OCI-LY1 (cell line): ENCODE results near the gene CTNNA3.
A peak's percentile ranks its signal among the peaks of the same experiment; 100 is the strongest.

Experiments
- H2AFZ ChIP-seq: fragments of 200-600 bp; sonication (generic), shearing (Covaris generic); 2 replicates; pipeline ENCODE4 v1.6.0; 2014; ENCODE audit warnings: antibody characterized with exemption, mild to moderate bottlenecking, low read length
- H3F3A ChIP-seq: fragments of 200-600 bp; sonication (generic), shearing (Covaris generic); 2 replicates; pipeline ENCODE4 v1.6.0; 2014; ENCODE audit warnings: mild to moderate bottlenecking, antibody characterized with exemption, low read length, moderate library complexity; ENCODE audit not compliant: insufficient read depth
- H3K27ac ChIP-seq: fragments of 200-600 bp; sonication (generic); 2 replicates; pipeline ENCODE4 v1.5.1; 2014; ENCODE audit warnings: low read length, mixed run types, mild to moderate bottlenecking, low read depth; ENCODE audit not compliant: poor library complexity, severe bottlenecking
- H3K27me3 ChIP-seq: fragments of 200-600 bp; sonication (generic); 2 replicates; pipeline ENCODE4 v1.6.0; 2014; ENCODE audit warnings: antibody characterized with exemption, mild to moderate bottlenecking, low read length, moderate library complexity; ENCODE audit not compliant: insufficient read depth
- H3K36me3 ChIP-seq: fragments of 200-600 bp; sonication (generic); 2 replicates; pipeline ENCODE4 v1.6.1; 2014; ENCODE audit warnings: mild to moderate bottlenecking, antibody characterized with exemption, low read length, moderate library complexity, mixed read lengths; ENCODE audit not compliant: insufficient read depth
- H3K4me1 ChIP-seq: fragments of 200-600 bp; sonication (generic); 2 replicates; pipeline ENCODE4 v1.5.1; 2014; ENCODE audit warnings: mild to moderate bottlenecking, low read length, moderate library complexity; ENCODE audit not compliant: insufficient read depth, severe bottlenecking
- H3K4me2 ChIP-seq: fragments of 200-600 bp; sonication (generic), shearing (Covaris generic); 2 replicates; pipeline ENCODE4 v1.6.1; 2014; ENCODE audit warnings: low read length
- H3K4me3 ChIP-seq: fragments of 200-600 bp; sonication (generic); 2 replicates; pipeline ENCODE4 v1.5.1; 2014; ENCODE audit warnings: low read length, low read depth, mild to moderate bottlenecking, mixed read lengths; ENCODE audit not compliant: poor library complexity, severe bottlenecking
- H3K79me2 ChIP-seq: fragments of 200-600 bp; shearing (Covaris generic); 2 replicates; pipeline ENCODE4 v1.6.1; 2016; ENCODE audit warnings: mixed run types, low read length, mixed read lengths; ENCODE audit not compliant: insufficient read depth
- H3K9ac ChIP-seq: fragments of 200-600 bp; sonication (generic), shearing (Covaris generic); 2 replicates; pipeline ENCODE4 v1.6.1; 2014; ENCODE audit warnings: mild to moderate bottlenecking, low read length, mixed read lengths
- H3K9me2 ChIP-seq: fragments of 200-600 bp; sonication (generic), shearing (Covaris generic); 2 replicates; pipeline ENCODE4 v1.6.1; 2014; ENCODE audit warnings: low read depth, mild to moderate bottlenecking, low read length, mixed read lengths
- H3K9me3 ChIP-seq: fragments of 200-600 bp; shearing (Covaris generic); 2 replicates; pipeline ENCODE4 v1.6.1; 2014; ENCODE audit warnings: low read length, mixed read lengths
- H4K20me1 ChIP-seq: fragments of 200-600 bp; sonication (generic), shearing (Covaris generic); 2 replicates; pipeline ENCODE4 v1.6.0; 2016; ENCODE audit warnings: mild to moderate bottlenecking, low read length; ENCODE audit not compliant: insufficient read depth
- CTCF ChIP-seq: fragments of 200-600 bp; sonication (generic), shearing (Covaris generic); IDR thresholded peaks from 2 replicates; pipeline ENCODE4 v1.5.1; 2017; ENCODE audit warnings: mild to moderate bottlenecking, antibody characterized with exemption, low read length, moderate library complexity, mixed read lengths
- EZH2 ChIP-seq: fragments of 200-600 bp; sonication (generic), shearing (Covaris generic); IDR thresholded peaks from 2 replicates; pipeline ENCODE4 v1.8.0; 2017; ENCODE audit warnings: borderline replicate concordance, mixed run types, mild to moderate bottlenecking, antibody characterized with exemption, low read length, moderate library complexity, mixed read lengths

Gene CTNNA3

DNA sequence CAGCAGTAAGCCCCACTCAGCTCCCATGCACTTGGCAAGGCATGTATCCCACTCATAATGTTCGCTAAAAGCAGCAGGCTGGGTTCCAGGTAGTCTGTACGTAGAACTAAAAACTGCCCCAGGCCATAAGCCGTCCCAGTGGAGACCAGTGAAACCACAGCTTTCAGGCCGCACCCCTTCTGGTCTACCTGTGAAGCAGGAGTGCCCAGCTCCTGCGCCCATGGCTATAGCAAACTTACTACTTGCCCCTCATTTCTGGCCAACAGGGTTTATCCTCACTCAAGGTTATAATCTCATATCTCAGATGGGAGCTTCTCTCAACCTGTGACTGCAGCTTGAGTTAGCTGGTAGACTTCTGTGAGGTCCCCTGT, 1108.3 kb downstream of the CTNNA3 start:
- Histone ChIP-seq H3K9ac (no peak overlapping the region), H3K79me2 (no peaks in the 10 kb centered on the region), H3K36me3 (no peaks in the 10 kb centered on the region), H3K9me2 (no peaks in the 10 kb centered on the region), H3K27me3 (no peaks in the 10 kb centered on the region), H3K4me1 (no peaks in the 10 kb centered on the region), H3K9me3 (no peaks in the 10 kb centered on the region), H4K20me1 (no peaks in the 10 kb centered on the region), H3F3A (no peaks in the 10 kb centered on the region), H3K4me2 (no peak overlapping the region), H3K27ac (no peak overlapping the region), H3K4me3 (no peak overlapping the region), H2AFZ (no peak overlapping the region)
- TF ChIP-seq EZH2 = no peak
- no peak for TF ChIP-seq CTCF

DNA sequence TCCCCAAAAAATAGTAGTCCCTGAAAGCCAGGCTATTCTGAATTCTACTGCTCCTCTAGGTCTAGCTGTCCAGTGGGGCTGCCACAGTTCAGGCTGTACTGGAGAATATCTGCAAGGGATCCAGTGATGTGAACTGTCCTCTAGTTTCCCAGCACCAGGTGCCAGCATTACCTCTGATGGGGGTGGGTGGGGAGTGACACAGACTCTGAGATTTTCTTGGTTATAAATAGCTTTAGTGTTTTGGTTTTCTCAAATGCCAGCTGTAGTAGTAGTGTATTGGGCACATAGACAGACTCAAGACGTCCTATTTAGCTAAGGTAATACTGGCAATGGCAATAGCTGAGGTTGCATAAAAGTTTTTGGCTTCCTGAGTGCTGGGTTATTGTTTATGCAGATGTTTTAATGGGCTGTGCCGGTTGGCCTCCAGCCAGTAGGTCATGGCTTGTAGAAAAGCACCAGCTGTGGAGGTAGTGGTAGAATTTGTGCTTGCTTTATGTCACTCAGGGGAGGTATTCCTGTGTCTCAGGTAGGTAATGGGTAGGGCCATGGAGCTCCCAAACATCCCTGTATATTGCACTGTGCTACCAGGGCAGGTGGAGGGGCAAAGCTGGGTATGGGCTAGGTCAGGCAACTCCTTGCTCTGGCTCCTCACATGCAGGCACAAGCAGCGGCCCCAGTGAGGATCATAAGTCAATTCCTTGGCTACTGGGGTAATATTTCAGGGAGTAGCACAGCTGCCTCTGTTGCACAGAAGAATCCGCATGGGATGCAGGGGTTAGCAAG, 1108.9 kb downstream of the CTNNA3 start:
- no peak for TF ChIP-seq CTCF
- no peak for TF ChIP-seq EZH2
- H4K20me1 ChIP-seq = no peaks in the 10 kb centered on the region
- H3K9me2 ChIP-seq = no peaks in the 10 kb centered on the region
- no peak overlapping the region for H3K4me3 ChIP-seq
- no peak overlapping the region for H3K4me2 ChIP-seq
- no peaks in the 10 kb centered on the region for H3K4me1 ChIP-seq
- H3K27me3 ChIP-seq = no peaks in the 10 kb centered on the region
- no peak overlapping the region for H2AFZ ChIP-seq
- no peaks in the 10 kb centered on the region for H3K79me2 ChIP-seq
- no peaks in the 10 kb centered on the region for H3K36me3 ChIP-seq
- no peaks in the 10 kb centered on the region for H3K9me3 ChIP-seq
- no peaks in the 10 kb centered on the region for H3F3A ChIP-seq
- no peak overlapping the region for H3K27ac ChIP-seq
- H3K9ac ChIP-seq = no peak overlapping the region

DNA sequence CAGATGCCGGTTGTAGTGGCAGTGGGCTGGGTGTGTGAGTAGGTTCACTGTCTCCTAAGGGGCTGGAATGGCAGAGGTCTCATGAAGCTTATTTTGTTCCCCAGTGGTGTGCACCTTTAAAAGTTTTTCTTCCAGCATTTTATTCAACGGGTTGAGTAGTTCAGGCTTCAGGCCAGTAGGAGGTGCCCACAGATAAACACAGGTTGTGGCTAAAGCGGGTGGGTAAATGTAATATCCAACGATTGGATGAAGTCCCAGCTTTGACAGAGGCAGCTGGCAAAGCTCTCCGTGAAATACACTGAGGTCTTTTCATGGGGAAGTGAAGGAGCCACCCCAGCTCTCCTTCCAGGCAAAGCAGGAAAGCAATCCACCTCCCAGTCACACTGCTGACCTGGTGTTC, 1109.9 kb downstream of the CTNNA3 start:
- Histone ChIP-seq H3K79me2 (no peaks in the 10 kb centered on the region), H3K9me2 (no peaks in the 10 kb centered on the region), H3K4me1 (no peaks in the 10 kb centered on the region), H3F3A (no peaks in the 10 kb centered on the region), H3K36me3 (no peaks in the 10 kb centered on the region), H3K27me3 (no peaks in the 10 kb centered on the region), H3K27ac (no peak overlapping the region), H2AFZ (no peak overlapping the region), H3K4me2 (no peak overlapping the region), H3K9ac (no peak overlapping the region), H3K4me3 (no peak overlapping the region), H3K9me3 (no peaks in the 10 kb centered on the region), H4K20me1 (no peaks in the 10 kb centered on the region)
- TF ChIP-seq CTCF (peak; percentile 46), EZH2 (no peak)
